Neural cell (in vitro differentiated cells): ENCODE measurements around the gene GSTCD. TPM values are rescaled to one million over a fixed set of nuclear protein-coding genes. Genes with fewer than 3 reads are reported as not detected.

ENCODE experiments used
- H2AFZ ChIP-seq: fragments of 200-600, 300-800 bp; sonication (generic), shearing (Covaris generic); 2 replicates; pipeline ENCODE4 v1.6.0; 2014; ENCODE audit warnings: low read depth, mild to moderate bottlenecking, antibody characterized with exemption, low read length, moderate library complexity
- H3F3A ChIP-seq: fragments of 200-600 bp; shearing (Covaris generic); 2 replicates; pipeline ENCODE4 v1.6.1; 2016; ENCODE audit warnings: mild to moderate bottlenecking, moderate library complexity, mixed read lengths, antibody characterized with exemption, low read length; ENCODE audit not compliant: insufficient read depth, poor library complexity, severe bottlenecking
- H3K27ac ChIP-seq: fragments of 200-600, 300-800 bp; sonication (generic), shearing (Covaris generic); 2 replicates; pipeline ENCODE4 v1.5.1; 2014; ENCODE audit warnings: mild to moderate bottlenecking, low read length, moderate library complexity
- H3K27me3 ChIP-seq: fragments of 300-800, 200-600 bp; sonication (generic), shearing (Covaris generic); 2 replicates; pipeline ENCODE4 v1.6.0; 2014; ENCODE audit warnings: mild to moderate bottlenecking, low read depth, low read length, moderate library complexity; ENCODE audit not compliant: insufficient read depth
- H3K36me3 ChIP-seq: fragments of 300-800, 200-600 bp; sonication (generic), shearing (Covaris generic); 2 replicates; pipeline ENCODE4 v1.5.1; 2014; ENCODE audit warnings: mild to moderate bottlenecking, antibody characterized with exemption, low read length, moderate library complexity; ENCODE audit not compliant: insufficient read depth
- H3K4me2 ChIP-seq: fragments of 300-800, 200-600 bp; sonication (generic), shearing (Covaris generic); 2 replicates; pipeline ENCODE4 v1.6.0; 2014; ENCODE audit warnings: mild to moderate bottlenecking, low read length
- H3K4me3 ChIP-seq: fragments of 300-800, 200-600 bp; sonication (generic), shearing (Covaris generic); 2 replicates; pipeline ENCODE4 v1.5.1; 2014; ENCODE audit warnings: mild to moderate bottlenecking, low read length, moderate library complexity
- H3K79me2 ChIP-seq: fragments of 200-600 bp; shearing (Covaris generic); replicated peaks from 2 replicates; pipeline ENCODE4 v1.6.0; 2014; ENCODE audit warnings: mild to moderate bottlenecking, low read length, moderate library complexity; ENCODE audit not compliant: insufficient read depth
- H3K9ac ChIP-seq: fragments of 300-800, 200-600 bp; sonication (generic), shearing (Covaris generic); 2 replicates; pipeline ENCODE4 v1.6.1; 2016; ENCODE audit warnings: mild to moderate bottlenecking, low read length, mixed read lengths
- H3K9me2 ChIP-seq: fragments of 200-600 bp; shearing (Covaris generic); 2 replicates; pipeline ENCODE4 v1.6.1; 2016; ENCODE audit warnings: mild to moderate bottlenecking, low read length, mixed read lengths; ENCODE audit not compliant: insufficient read depth
- H3K9me3 ChIP-seq: fragments of 200-600, 300-800 bp; sonication (generic), shearing (Covaris generic); 2 replicates; pipeline ENCODE4 v1.6.1; 2016; ENCODE audit warnings: mild to moderate bottlenecking, mixed run types, low read length, moderate library complexity, mixed read lengths
- H4K20me1 ChIP-seq: fragments of 200-600 bp; shearing (Covaris generic); 2 replicates; pipeline ENCODE4 v1.6.1; 2016; ENCODE audit warnings: mild to moderate bottlenecking, mixed run types; ENCODE audit not compliant: insufficient read depth
- EP300 ChIP-seq: fragments of 450-650 bp; conservative IDR thresholded peaks from 2 replicates; pipeline ENCODE4 v1.6.1; 2014; ENCODE audit warnings: antibody characterized with exemption, mild to moderate bottlenecking, moderate library complexity; ENCODE audit not compliant: poor library complexity, severe bottlenecking
- EZH2 ChIP-seq: fragments of 200-600, 300-800 bp; shearing (Covaris generic), sonication (generic); IDR thresholded peaks from 2 replicates; pipeline ENCODE4 v1.6.1; 2014; ENCODE audit warnings: antibody characterized with exemption, low read length, borderline replicate concordance, mild to moderate bottlenecking; ENCODE audit not compliant: insufficient read depth, poor library complexity, severe bottlenecking
- MXI1 ChIP-seq: fragments of 450-650 bp; conservative IDR thresholded peaks from 2 replicates; pipeline ENCODE4 v1.6.1; 2014; ENCODE audit warnings: antibody characterized with exemption, mild to moderate bottlenecking; ENCODE audit not compliant: poor library complexity, severe bottlenecking
- POLR2AphosphoS5 ChIP-seq: IDR thresholded peaks from 2 replicates; pipeline ENCODE4 v1.6.1; 2012
- RAD21 ChIP-seq: fragments of 450-650 bp; conservative IDR thresholded peaks from 2 replicates; pipeline ENCODE4 v1.6.1; 2014; ENCODE audit warnings: antibody characterized with exemption, mild to moderate bottlenecking, moderate library complexity
- SMC3 ChIP-seq: fragments of 450-650 bp; conservative IDR thresholded peaks from 2 replicates; pipeline ENCODE4 v1.6.1; 2014; ENCODE audit warnings: antibody characterized with exemption, mild to moderate bottlenecking, moderate library complexity; ENCODE audit not compliant: poor library complexity
- TAF1 ChIP-seq: IDR thresholded peaks from 2 replicates; pipeline ENCODE4 v1.6.1; 2012; ENCODE audit warnings: low read depth
- polyA plus RNA-seq: library from polyadenylated mRNA; depleted of rRNA; stranded (reverse); fragments of >200 nt; gene quantifications from 2 replicates; pipeline ENCODE4 v1.2.3, GENCODE V29; 2014
- TF ChIP-seq, protein P1 (sequence below): fragments of 450-650 bp; IDR thresholded peaks from 2 replicates; pipeline ENCODE4 v1.5.1; 2014; ENCODE audit warnings: antibody characterized with exemption, mild to moderate bottlenecking, moderate library complexity; ENCODE audit not compliant: poor library complexity, severe bottlenecking
- TF ChIP-seq, protein P2 (sequence below): IDR thresholded peaks from 2 replicates; pipeline ENCODE4 v1.6.1; 2012; ENCODE audit warnings: borderline replicate concordance

Gene GSTCD
- polyA plus RNA-seq, 1 donor from 2014 or later: 15.1 TPM

- Histone ChIP-seq H4K20me1 (no peaks in the 10 kb centered on the region), H3F3A (no peaks in the 10 kb centered on the region), H3K9ac (no peak overlapping the region), H3K9me2 (no peaks in the 10 kb centered on the region), H3K4me3 (no peak overlapping the region), H2AFZ (no peak overlapping the region), H3K4me2 (no peak overlapping the region), H3K36me3 (no peaks in the 10 kb centered on the region), H3K79me2 (no peaks in the 10 kb centered on the region), H3K27ac (no peak overlapping the region), H3K9me3 (no peaks in the 10 kb centered on the region), H3K27me3 (no peaks in the 10 kb centered on the region)
- TF ChIP-seq TAF1 (no peak), MXI1 (no peak), RAD21 (no peak), POLR2AphosphoS5 (no peak), SMC3 (no peak), EP300 (no peak), EZH2 (no peak)
- TF ChIP-seq, protein P1, sequence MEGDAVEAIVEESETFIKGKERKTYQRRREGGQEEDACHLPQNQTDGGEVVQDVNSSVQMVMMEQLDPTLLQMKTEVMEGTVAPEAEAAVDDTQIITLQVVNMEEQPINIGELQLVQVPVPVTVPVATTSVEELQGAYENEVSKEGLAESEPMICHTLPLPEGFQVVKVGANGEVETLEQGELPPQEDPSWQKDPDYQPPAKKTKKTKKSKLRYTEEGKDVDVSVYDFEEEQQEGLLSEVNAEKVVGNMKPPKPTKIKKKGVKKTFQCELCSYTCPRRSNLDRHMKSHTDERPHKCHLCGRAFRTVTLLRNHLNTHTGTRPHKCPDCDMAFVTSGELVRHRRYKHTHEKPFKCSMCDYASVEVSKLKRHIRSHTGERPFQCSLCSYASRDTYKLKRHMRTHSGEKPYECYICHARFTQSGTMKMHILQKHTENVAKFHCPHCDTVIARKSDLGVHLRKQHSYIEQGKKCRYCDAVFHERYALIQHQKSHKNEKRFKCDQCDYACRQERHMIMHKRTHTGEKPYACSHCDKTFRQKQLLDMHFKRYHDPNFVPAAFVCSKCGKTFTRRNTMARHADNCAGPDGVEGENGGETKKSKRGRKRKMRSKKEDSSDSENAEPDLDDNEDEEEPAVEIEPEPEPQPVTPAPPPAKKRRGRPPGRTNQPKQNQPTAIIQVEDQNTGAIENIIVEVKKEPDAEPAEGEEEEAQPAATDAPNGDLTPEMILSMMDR: no peak
- TF ChIP-seq, protein P2, sequence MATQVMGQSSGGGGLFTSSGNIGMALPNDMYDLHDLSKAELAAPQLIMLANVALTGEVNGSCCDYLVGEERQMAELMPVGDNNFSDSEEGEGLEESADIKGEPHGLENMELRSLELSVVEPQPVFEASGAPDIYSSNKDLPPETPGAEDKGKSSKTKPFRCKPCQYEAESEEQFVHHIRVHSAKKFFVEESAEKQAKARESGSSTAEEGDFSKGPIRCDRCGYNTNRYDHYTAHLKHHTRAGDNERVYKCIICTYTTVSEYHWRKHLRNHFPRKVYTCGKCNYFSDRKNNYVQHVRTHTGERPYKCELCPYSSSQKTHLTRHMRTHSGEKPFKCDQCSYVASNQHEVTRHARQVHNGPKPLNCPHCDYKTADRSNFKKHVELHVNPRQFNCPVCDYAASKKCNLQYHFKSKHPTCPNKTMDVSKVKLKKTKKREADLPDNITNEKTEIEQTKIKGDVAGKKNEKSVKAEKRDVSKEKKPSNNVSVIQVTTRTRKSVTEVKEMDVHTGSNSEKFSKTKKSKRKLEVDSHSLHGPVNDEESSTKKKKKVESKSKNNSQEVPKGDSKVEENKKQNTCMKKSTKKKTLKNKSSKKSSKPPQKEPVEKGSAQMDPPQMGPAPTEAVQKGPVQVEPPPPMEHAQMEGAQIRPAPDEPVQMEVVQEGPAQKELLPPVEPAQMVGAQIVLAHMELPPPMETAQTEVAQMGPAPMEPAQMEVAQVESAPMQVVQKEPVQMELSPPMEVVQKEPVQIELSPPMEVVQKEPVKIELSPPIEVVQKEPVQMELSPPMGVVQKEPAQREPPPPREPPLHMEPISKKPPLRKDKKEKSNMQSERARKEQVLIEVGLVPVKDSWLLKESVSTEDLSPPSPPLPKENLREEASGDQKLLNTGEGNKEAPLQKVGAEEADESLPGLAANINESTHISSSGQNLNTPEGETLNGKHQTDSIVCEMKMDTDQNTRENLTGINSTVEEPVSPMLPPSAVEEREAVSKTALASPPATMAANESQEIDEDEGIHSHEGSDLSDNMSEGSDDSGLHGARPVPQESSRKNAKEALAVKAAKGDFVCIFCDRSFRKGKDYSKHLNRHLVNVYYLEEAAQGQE: no peak
Measured at GRCh38 chr4:105671301-105671700, 37.3 kb upstream of the GSTCD start.

- Histone ChIP-seq H3K36me3 (no peaks in the 10 kb centered on the region), H3K9ac (no peak overlapping the region), H3F3A (no peaks in the 10 kb centered on the region), H3K4me3 (no peak overlapping the region), H3K4me2 (no peak overlapping the region), H2AFZ (no peak overlapping the region), H3K79me2 (no peaks in the 10 kb centered on the region), H4K20me1 (no peaks in the 10 kb centered on the region), H3K27ac (no peak overlapping the region), H3K27me3 (no peaks in the 10 kb centered on the region), H3K9me3 (no peaks in the 10 kb centered on the region), H3K9me2 (no peaks in the 10 kb centered on the region)
- TF ChIP-seq SMC3: no peak
- no peak for TF ChIP-seq TAF1
- TF ChIP-seq, protein P1: no peak
- TF ChIP-seq MXI1: no peak
- no peak for TF ChIP-seq EP300
- TF ChIP-seq RAD21: no peak
- TF ChIP-seq EZH2: no peak
- TF ChIP-seq, protein P2: no peak
- no peak for TF ChIP-seq POLR2AphosphoS5
Measured at GRCh38 chr4:105674011-105674410, 34.6 kb upstream of the GSTCD start.
